Neural cell (in vitro differentiated cells): ENCODE measurements around the gene IDUA. TPM values are rescaled to one million over a fixed set of nuclear protein-coding genes. Genes with fewer than 3 reads are reported as not detected.

Experiments used
- H2AFZ ChIP-seq: fragments of 200-600, 300-800 bp; sonication (generic), shearing (Covaris generic); 2 replicates; pipeline ENCODE4 v1.6.0; 2014; ENCODE audit warnings: low read depth, mild to moderate bottlenecking, antibody characterized with exemption, low read length, moderate library complexity
- H3F3A ChIP-seq: fragments of 200-600 bp; shearing (Covaris generic); 2 replicates; pipeline ENCODE4 v1.6.1; 2016; ENCODE audit warnings: mild to moderate bottlenecking, moderate library complexity, mixed read lengths, antibody characterized with exemption, low read length; ENCODE audit not compliant: insufficient read depth, poor library complexity, severe bottlenecking
- H3K27ac ChIP-seq: fragments of 200-600, 300-800 bp; sonication (generic), shearing (Covaris generic); 2 replicates; pipeline ENCODE4 v1.5.1; 2014; ENCODE audit warnings: mild to moderate bottlenecking, low read length, moderate library complexity
- H3K27me3 ChIP-seq: fragments of 300-800, 200-600 bp; sonication (generic), shearing (Covaris generic); 2 replicates; pipeline ENCODE4 v1.6.0; 2014; ENCODE audit warnings: mild to moderate bottlenecking, low read depth, low read length, moderate library complexity; ENCODE audit not compliant: insufficient read depth
- H3K36me3 ChIP-seq: fragments of 300-800, 200-600 bp; sonication (generic), shearing (Covaris generic); 2 replicates; pipeline ENCODE4 v1.5.1; 2014; ENCODE audit warnings: mild to moderate bottlenecking, antibody characterized with exemption, low read length, moderate library complexity; ENCODE audit not compliant: insufficient read depth
- H3K4me2 ChIP-seq: fragments of 300-800, 200-600 bp; sonication (generic), shearing (Covaris generic); 2 replicates; pipeline ENCODE4 v1.6.0; 2014; ENCODE audit warnings: mild to moderate bottlenecking, low read length
- H3K4me3 ChIP-seq: fragments of 300-800, 200-600 bp; sonication (generic), shearing (Covaris generic); 2 replicates; pipeline ENCODE4 v1.5.1; 2014; ENCODE audit warnings: mild to moderate bottlenecking, low read length, moderate library complexity
- H3K79me2 ChIP-seq: fragments of 200-600 bp; shearing (Covaris generic); replicated peaks from 2 replicates; pipeline ENCODE4 v1.6.0; 2014; ENCODE audit warnings: mild to moderate bottlenecking, low read length, moderate library complexity; ENCODE audit not compliant: insufficient read depth
- H3K9ac ChIP-seq: fragments of 300-800, 200-600 bp; sonication (generic), shearing (Covaris generic); 2 replicates; pipeline ENCODE4 v1.6.1; 2016; ENCODE audit warnings: mild to moderate bottlenecking, low read length, mixed read lengths
- H3K9me2 ChIP-seq: fragments of 200-600 bp; shearing (Covaris generic); 2 replicates; pipeline ENCODE4 v1.6.1; 2016; ENCODE audit warnings: mild to moderate bottlenecking, low read length, mixed read lengths; ENCODE audit not compliant: insufficient read depth
- H3K9me3 ChIP-seq: fragments of 200-600, 300-800 bp; sonication (generic), shearing (Covaris generic); 2 replicates; pipeline ENCODE4 v1.6.1; 2016; ENCODE audit warnings: mild to moderate bottlenecking, mixed run types, low read length, moderate library complexity, mixed read lengths
- H4K20me1 ChIP-seq: fragments of 200-600 bp; shearing (Covaris generic); 2 replicates; pipeline ENCODE4 v1.6.1; 2016; ENCODE audit warnings: mild to moderate bottlenecking, mixed run types; ENCODE audit not compliant: insufficient read depth
- CTCF ChIP-seq: fragments of 450-650 bp; IDR thresholded peaks from 2 replicates; pipeline ENCODE4 v1.5.1; 2014; ENCODE audit warnings: antibody characterized with exemption, mild to moderate bottlenecking, moderate library complexity; ENCODE audit not compliant: poor library complexity, severe bottlenecking
- EP300 ChIP-seq: fragments of 450-650 bp; conservative IDR thresholded peaks from 2 replicates; pipeline ENCODE4 v1.6.1; 2014; ENCODE audit warnings: antibody characterized with exemption, mild to moderate bottlenecking, moderate library complexity; ENCODE audit not compliant: poor library complexity, severe bottlenecking
- EZH2 ChIP-seq: fragments of 200-600, 300-800 bp; shearing (Covaris generic), sonication (generic); IDR thresholded peaks from 2 replicates; pipeline ENCODE4 v1.6.1; 2014; ENCODE audit warnings: antibody characterized with exemption, low read length, borderline replicate concordance, mild to moderate bottlenecking; ENCODE audit not compliant: insufficient read depth, poor library complexity, severe bottlenecking
- MXI1 ChIP-seq: fragments of 450-650 bp; conservative IDR thresholded peaks from 2 replicates; pipeline ENCODE4 v1.6.1; 2014; ENCODE audit warnings: antibody characterized with exemption, mild to moderate bottlenecking; ENCODE audit not compliant: poor library complexity, severe bottlenecking
- POLR2AphosphoS5 ChIP-seq: IDR thresholded peaks from 2 replicates; pipeline ENCODE4 v1.6.1; 2012
- RAD21 ChIP-seq: fragments of 450-650 bp; conservative IDR thresholded peaks from 2 replicates; pipeline ENCODE4 v1.6.1; 2014; ENCODE audit warnings: antibody characterized with exemption, mild to moderate bottlenecking, moderate library complexity
- REST ChIP-seq: IDR thresholded peaks from 2 replicates; pipeline ENCODE4 v1.6.1; 2012; ENCODE audit warnings: borderline replicate concordance
- SMC3 ChIP-seq: fragments of 450-650 bp; conservative IDR thresholded peaks from 2 replicates; pipeline ENCODE4 v1.6.1; 2014; ENCODE audit warnings: antibody characterized with exemption, mild to moderate bottlenecking, moderate library complexity; ENCODE audit not compliant: poor library complexity
- TAF1 ChIP-seq: IDR thresholded peaks from 2 replicates; pipeline ENCODE4 v1.6.1; 2012; ENCODE audit warnings: low read depth
- polyA plus RNA-seq: library from polyadenylated mRNA; depleted of rRNA; stranded (reverse); fragments of >200 nt; gene quantifications from 2 replicates; pipeline ENCODE4 v1.2.3, GENCODE V29; 2014

IDUA gene
- polyA plus RNA-seq, 1 donor from 2014 or later: 12.7 TPM

- no peak for TF ChIP-seq REST
These were observed 35.0 kb upstream of the IDUA start (continued) for GRCh38 chr4:951594-952468.

GRCh38 chr4:952881-953573, 33.8 kb upstream of the IDUA start:
- Histone ChIP-seq H3K4me2 (no peak overlapping the region), H3K79me2 (no peaks in the 10 kb centered on the region), H3K9ac (no peak overlapping the region), H3K36me3 (no peaks in the 10 kb centered on the region), H4K20me1 (no peaks in the 10 kb centered on the region), H3K9me3 (no peaks in the 10 kb centered on the region), H3F3A (no peaks in the 10 kb centered on the region), H3K9me2 (no peaks in the 10 kb centered on the region), H3K27ac (no peak overlapping the region), H3K4me3 (no peak overlapping the region), H3K27me3 (no peaks in the 10 kb centered on the region), H2AFZ (no peak overlapping the region)
- TF ChIP-seq RAD21 (no peak), EZH2 (no peak), POLR2AphosphoS5 (no peak), TAF1 (no peak), SMC3 (no peak), MXI1 (no peak), REST (no peak), EP300 (no peak), CTCF (no peak)
